Pulmonary artery endothelial cell (primary cell): ENCODE data around the gene LAMA4. TPM values are rescaled to one million over a fixed set of nuclear protein-coding genes. Genes with fewer than 3 reads are reported as not detected.
"Not testable (repeated sequence)": the region's sequence is repeated elsewhere in the genome, so short reads cannot be mapped to it uniquely, and the experiment has no call there.

ENCODE experiments used
- DNase-seq: peaks from one replicate; pipeline ENCODE4 v3.0.0-alpha.2; 2011; ENCODE audit warnings: low read depth, low spot score
- total RNA-seq: library from RNA; depleted of rRNA; stranded (reverse); fragments of >200 nt; gene quantifications from 2 replicates; pipeline ENCODE4 v1.2.3, GENCODE V29; 2014

The LAMA4 gene
- total RNA-seq, 1 donor from 2014 or later = 516 TPM

DNA sequence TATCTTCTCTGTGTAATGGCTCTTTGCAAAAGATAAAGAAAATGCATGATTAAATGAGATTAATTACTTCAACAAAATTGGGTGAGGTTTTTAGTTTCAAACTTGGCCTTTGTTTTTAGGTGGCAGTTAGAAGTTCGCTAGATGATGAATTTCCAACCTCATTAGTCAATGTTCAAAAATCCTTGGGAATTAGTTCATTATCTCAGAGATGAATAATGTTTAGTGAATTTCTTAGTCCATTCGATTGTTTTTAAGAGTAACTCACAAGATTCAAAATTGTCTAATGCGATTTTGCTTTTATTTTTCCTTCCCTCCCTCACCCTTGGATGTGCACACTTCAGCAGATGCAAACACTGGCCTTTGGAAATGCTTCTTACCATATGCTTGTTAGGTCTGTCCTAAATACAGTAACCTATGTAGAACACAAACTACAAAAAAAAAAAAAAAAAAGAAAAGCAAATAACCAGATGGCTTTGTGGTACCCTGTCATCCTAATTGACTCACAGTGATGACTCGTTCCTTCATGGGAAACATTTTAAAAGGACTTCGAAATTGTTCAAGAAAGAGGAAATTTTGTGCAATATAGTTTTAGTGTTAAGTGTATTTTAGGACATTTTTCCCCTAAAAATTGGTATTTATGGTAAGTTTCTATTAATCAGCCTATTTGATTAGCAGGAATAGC lies 100.3 kb downstream of the LAMA4 start:
- DNase-seq = no peak

DNA sequence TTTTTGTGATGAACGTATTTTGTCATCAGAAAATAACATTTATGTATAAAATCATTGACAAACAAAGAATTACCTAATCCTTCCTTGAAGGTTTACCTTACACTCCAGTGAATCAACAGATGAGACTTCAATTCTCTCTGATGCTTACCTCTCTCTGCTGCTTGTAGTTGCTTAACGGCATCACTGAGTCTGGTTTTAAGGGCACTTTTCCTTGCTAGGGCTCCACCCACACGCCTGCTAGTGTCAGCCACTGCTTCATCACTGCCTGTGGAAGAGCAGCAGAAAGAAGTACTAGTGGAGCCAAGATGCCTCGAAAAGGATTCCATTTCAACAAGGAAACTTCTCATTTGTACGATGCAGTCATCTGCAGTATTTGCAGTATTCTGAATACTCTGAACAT lies 104.0 kb downstream of the LAMA4 start:
- DNase-seq = no peak

GRCh38 chr6:112149719-112150263 lies 104.6 kb downstream of the LAMA4 start:
- no peak for DNase-seq

DNA sequence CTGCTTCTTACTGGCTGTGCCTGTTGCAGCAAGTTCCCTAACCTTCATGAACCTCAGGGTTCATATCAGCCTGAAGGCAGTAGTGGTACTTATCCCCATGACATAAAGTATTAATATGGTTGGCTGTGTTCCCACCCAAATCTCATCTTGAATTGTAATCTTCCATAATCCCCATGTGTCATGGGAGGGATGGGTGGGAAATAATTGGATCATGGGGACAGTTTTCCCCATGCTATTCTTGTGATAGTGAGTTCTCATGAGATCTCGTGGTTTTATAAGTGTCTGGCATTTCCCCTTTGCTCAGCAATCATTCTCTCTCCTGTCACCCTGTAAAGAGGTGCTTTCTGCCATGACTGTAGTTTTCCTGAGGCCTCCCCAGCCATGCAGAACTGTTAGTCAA lies 105.1 kb downstream of the LAMA4 start:
- DNase-seq = no peak

DNA sequence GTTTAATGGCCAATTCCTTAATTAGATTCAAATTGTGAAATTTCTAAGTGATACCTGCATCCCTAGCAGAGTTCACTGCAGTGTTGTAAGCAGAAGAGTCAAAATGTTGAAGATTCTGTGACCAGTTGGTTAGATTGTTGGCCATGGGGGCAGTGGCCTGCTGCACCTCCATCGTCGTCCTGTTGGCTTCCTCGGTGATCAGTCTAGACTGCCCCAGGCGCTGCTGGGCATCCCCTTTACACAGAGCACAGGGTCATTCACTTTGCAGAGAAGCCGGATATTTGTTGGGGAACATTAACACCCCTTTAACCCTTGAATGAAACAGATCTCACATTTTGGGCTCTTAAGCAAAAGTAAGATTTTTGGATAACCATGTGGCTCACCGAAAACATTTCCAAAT lies 106.3 kb downstream of the LAMA4 start:
- DNase-seq = no peak

DNA sequence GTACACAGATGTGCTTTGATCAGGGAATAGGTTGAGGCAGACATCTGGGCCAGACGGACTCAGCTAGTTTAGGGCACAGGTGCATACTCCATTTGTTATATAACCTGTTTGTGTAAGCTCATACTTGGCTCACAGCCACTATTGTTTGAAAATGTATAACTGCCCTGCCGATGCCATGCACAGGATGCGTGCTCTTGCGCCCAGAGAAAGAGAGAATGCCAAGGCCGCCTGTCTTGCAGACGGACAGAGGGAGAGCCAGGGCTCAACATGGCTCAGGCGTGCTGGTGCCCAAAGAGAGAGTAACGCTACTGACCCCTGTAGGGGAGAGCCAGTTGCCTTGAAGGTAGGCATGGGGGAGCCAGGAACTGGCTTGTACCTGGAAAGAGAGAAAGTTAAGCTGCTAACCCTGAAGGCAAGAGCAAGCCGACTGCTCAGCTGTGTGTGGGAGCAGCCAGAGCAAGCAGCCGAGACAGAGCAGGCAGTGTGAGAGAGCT lies 109.2 kb downstream of the LAMA4 start:
- DNase-seq = no peak

- DNase-seq = no peak
Observed at GRCh38 chr6:112144145-112144926, 110.0 kb downstream of the LAMA4 start.

DNA sequence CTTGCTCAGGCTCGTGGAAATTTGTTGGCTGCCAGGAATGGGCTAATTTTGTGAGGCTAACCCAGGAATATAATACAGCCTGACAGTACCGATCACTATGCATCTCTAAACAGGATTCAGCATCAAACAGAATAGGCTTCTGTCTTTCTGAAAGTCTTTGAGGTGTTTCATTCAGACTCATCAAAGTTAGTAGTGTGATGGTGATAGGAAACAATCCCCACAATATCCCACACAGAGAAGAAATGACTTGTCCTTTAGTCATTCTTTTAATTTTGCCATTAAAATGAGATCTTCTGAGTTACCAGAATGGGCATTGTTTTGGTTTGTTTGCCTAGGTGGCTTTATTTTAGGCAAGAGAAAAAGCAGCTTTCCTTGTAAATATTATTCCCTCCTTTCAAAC lies 112.7 kb downstream of the LAMA4 start:
- no peak for DNase-seq

GRCh38 chr6:112139052-112139451 lies 115.3 kb downstream of the LAMA4 start:
- no peak for DNase-seq

DNA sequence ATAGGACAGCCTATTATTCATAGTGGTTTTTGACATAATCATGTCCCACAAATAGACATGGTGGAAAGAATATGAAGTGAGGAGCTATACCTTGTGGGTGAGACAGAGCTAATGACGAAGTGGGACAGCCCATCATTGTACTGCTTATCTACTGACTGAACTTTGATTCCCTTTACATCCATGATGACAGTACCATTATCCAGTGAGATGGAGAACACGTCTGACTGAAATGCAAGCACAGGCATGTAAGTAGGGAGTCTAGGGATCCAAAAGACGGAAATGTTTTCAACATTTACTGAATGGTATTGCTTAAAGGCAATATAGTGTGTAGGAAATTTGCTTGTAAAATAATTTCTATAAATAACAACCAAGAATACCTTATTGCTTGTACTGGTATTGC lies 123.5 kb downstream of the LAMA4 start:
- no peak for DNase-seq

DNA sequence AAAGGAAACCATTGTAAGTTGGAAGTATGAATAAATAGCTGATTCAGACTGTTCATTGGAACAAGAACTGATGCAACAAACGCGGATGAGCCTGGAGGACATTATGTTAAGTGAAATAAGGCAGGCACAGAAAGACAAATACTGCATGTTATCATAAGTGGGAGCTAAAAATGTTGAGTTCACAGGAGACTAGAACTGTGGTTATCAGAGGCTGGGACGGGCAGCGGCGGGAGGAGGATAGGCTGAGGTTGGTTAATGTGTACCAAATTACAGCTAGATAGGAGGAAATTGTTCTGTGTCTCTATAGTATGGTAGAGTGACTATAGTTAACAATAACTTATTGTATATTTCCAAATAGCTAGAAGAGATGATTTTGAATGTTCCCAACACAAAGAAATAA lies 126.2 kb downstream of the LAMA4 start:
- DNase-seq = no peak

GRCh38 chr6:112123982-112124381 lies 130.4 kb downstream of the LAMA4 start:
- DNase-seq = no peak

- DNase-seq = no peak
Observed at GRCh38 chr6:112122756-112123155, 131.6 kb downstream of the LAMA4 start.

DNA sequence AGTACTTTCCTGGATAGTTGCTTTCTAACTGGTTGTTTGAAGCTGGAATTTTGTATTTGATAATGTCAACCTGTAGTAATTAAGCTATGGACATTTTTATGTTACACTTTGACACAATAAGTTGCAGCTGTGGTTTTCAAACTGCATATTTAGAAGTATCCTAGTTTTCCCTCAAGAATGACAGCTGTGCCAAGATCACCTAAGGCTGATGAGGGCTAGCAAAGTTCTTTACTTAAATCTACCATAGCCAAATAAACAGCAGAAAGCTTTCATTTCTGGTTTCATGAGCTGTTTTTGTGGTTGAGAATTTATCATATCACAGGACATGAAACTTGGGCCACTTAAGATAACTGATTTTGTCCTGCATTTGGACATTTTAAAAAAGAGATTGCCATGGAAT lies 136.3 kb downstream of the LAMA4 start:
- no peak for DNase-seq

DNA sequence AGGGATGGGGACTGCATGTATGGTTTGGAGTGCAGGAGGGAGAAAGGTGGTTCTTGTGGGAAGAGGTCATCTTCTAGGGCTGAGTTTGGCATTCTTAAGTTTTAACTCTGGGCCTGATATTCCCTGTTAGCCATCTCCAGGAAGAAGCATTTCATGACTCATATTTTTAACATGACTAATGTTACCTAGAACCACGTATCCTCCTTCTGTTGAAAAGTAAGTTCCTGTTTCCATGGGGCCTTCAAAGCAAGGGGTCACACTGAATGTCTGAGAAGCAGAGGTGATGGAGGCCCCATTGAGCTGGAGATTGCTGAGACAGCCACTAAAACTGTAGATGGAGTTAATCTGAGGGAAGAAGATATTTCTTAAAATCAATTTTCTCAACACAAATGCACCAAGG lies 136.8 kb downstream of the LAMA4 start:
- peak; percentile 11 for DNase-seq

- DNase-seq = no peak
Observed at GRCh38 chr6:112116221-112116620, 138.1 kb downstream of the LAMA4 start.

- no peak for DNase-seq
Observed at GRCh38 chr6:112114577-112115223, 139.7 kb downstream of the LAMA4 start.

DNA sequence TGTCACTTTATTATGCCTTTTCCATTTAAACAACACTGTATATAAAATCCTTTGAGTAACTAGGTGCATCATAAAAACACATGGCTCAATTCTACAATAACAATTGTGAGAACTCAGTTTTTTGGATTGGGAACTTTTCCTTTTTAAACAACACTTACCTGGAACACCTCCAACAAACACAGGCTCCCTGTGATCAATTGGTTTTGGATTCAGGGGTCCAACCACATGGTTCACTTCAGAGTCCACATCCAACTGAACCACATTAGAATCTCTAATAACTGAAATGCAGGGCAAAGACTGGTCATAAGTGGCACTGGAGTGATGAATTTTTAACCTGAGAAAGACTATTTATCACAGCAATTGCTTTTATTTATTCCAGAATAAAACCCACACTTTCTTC lies 140.4 kb downstream of the LAMA4 start:
- no peak for DNase-seq

GRCh38 chr6:112113431-112113830 lies 140.9 kb downstream of the LAMA4 start:
- no peak for DNase-seq

DNA sequence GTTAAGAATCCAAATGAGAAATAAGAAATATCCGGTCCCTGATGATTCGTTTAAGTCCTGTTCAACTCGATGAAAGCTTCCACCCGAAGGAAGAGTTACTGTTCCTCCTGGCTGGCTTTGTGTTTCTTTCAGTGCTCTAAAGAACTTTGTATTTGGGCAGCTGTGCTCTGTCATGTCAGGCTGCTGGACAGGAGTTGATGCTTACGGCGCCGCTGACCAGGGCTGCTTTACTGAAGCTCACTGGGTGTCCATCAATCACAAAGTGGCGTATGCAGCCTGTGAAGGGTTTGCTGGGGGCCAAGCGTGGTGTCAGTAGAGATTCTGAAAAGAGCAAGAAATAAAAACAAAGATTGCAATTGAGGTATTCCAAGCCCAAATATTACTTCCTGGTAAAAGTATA lies 145.1 kb downstream of the LAMA4 start:
- no peak for DNase-seq

DNA sequence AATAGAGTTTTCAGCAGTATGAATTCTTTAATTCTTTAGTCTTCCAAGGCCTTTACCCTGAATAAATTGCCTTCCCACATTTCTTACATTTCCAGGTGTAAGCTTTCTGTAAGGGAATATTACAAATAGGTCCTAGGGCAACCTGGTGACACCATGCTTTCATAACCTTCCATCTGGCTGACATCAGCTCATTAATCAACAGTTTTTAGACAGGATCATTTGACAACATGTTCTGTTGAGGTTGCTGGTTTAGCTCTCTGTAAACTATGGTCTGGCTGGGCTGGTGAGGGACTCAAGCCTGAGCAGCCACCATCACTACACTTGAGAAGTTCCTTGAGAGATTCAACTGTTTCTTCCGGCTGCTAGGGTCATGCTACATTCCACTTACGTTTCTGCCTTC lies 147.8 kb downstream of the LAMA4 start:
- DNase-seq = no peak

DNA sequence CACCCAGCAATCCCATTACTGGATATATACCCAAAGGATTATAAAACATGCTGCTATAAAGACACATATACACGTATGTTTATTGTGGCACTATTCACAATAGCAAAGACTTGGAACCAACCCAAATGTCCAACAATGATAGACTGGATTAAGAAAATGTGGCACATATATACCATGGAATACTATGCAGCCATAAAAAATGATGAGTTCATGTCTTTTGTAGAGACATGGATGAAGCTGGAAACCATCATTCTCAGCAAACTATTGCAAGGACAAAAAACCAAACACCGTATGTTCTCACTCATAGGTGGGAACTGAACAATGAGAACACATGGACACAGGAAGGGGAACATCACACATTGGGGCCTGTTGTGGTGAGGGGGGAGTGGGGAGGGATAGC lies 148.3 kb downstream of the LAMA4 start:
- DNase-seq = not testable (repeated sequence)
